HL-60 (cell line): ENCODE data around the gene COL13A1.

Experiments
- GABPA ChIP-seq: IDR thresholded peaks from 2 replicates; pipeline ENCODE4 v1.6.1; 2012; ENCODE audit warnings: low read depth
- POLR2AphosphoS5 ChIP-seq: IDR thresholded peaks from 2 replicates; pipeline ENCODE4 v1.6.1; 2012; ENCODE audit warnings: low read depth
- TF ChIP-seq, protein P1 (sequence below): IDR thresholded peaks from one replicate; pipeline ENCODE4 v1.5.1; 2011; ENCODE audit warnings: low read length, control low read depth, inconsistent platforms; ENCODE audit not compliant: insufficient read depth

DNA sequence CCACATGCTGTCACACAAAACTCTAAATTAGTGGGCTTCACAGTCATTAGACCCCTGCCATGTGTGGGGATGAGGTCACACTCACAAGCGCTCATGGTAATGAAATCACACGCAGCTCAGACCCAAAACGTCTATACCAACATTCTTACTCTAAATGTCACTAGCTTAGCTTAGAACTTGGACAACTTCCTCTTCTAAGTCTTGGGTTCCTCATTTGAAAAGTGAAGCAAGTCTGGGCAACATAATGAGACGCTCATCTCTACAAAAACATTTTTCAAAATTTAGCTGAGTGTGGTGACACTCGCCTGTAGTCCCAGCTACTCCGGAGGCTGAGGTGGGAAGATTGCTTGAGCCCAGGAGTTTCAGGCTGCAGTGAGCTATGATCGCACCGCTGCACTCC lies 158.2 kb downstream of the COL13A1 start:
- TF ChIP-seq, protein P1, sequence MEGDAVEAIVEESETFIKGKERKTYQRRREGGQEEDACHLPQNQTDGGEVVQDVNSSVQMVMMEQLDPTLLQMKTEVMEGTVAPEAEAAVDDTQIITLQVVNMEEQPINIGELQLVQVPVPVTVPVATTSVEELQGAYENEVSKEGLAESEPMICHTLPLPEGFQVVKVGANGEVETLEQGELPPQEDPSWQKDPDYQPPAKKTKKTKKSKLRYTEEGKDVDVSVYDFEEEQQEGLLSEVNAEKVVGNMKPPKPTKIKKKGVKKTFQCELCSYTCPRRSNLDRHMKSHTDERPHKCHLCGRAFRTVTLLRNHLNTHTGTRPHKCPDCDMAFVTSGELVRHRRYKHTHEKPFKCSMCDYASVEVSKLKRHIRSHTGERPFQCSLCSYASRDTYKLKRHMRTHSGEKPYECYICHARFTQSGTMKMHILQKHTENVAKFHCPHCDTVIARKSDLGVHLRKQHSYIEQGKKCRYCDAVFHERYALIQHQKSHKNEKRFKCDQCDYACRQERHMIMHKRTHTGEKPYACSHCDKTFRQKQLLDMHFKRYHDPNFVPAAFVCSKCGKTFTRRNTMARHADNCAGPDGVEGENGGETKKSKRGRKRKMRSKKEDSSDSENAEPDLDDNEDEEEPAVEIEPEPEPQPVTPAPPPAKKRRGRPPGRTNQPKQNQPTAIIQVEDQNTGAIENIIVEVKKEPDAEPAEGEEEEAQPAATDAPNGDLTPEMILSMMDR, result no peak
- TF ChIP-seq POLR2AphosphoS5 (no peak), GABPA (no peak)
